ENCODE results near the gene ZBTB42. TPM values are rescaled to one million over a fixed set of nuclear protein-coding genes. Genes with fewer than 3 reads are reported as not detected.

ZBTB42 gene
- total RNA-seq, 1 experiment from 2014 or later: 16.5 TPM

- TF ChIP-seq CTCF (IDR thresholded peaks at IDR 0.05) (no peak), SIN3A (IDR thresholded peaks at IDR 0.05; ENCODE audit: borderline replicate concordance, insufficient read depth, low read depth, low read length) (no peak)
- DNase-seq (ENCODE audit: low read depth, low spot score) (no peak), ATAC-seq (no peak)
- no peak overlapping the region for H3K4me3 ChIP-seq (ENCODE audit: low read depth in 2 of 2, low read length in 2 of 2)
- POLR2A ChIA-PET: no interaction called here
- H3K9me3 ChIP-seq (ENCODE audit: control insufficient read depth, insufficient read depth, low read depth, low read length): no peaks in the 10 kb centered on the region
- H3K27me3 ChIP-seq (ENCODE audit: control insufficient read depth, insufficient read depth, low read length): no peaks in the 10 kb centered on the region
- H3K4me1 ChIP-seq (ENCODE audit: control insufficient read depth, insufficient read depth, low read length): no peaks in the 10 kb centered on the region
- H3K27ac ChIP-seq (ENCODE audit: low read length): no peak overlapping the region
- CTCF ChIA-PET: interaction anchor here (1.1 kb wide), 1 partner anchor 10 kb away, joined by 3 read pairs; no protein-coding TSS in a partner anchor
- no TSS peak for BruUV-seq (replicated peaks)
- H3K36me3 ChIP-seq (ENCODE audit: control insufficient read depth, insufficient read depth, low read length): no peaks in the 10 kb centered on the region; the same call in 1 of the 2 replicates
- in situ Hi-C loops (cut with HindIII; ENCODE audit: low pct_unique_long_range_greater_than_20kb, low sequenced_read_pairs): no loop called here
- intact Hi-C loops (cut with micrococcal nuclease; ENCODE audit: unreplicated experiment): no loop called here
Measured at GRCh38 chr14:104780513-104781030, 20.3 kb upstream of the ZBTB42 start.

GRCh38 chr14:104781271-104782077, 19.4 kb upstream of the ZBTB42 start:
- intact Hi-C loops (cut with micrococcal nuclease; ENCODE audit: unreplicated experiment) (no loop called here), in situ Hi-C loops (cut with HindIII; ENCODE audit: low pct_unique_long_range_greater_than_20kb, low sequenced_read_pairs) (no loop called here)
- Histone ChIP-seq H3K4me3 (ENCODE audit: low read depth in 2 of 2, low read length in 2 of 2) (no peak overlapping the region), H3K4me1 (ENCODE audit: control insufficient read depth, insufficient read depth, low read length) (no peaks in the 10 kb centered on the region), H3K36me3 (ENCODE audit: control insufficient read depth, insufficient read depth, low read length) (no peaks in the 10 kb centered on the region; the same call in 1 of the 2 replicates), H3K27ac (ENCODE audit: low read length) (no peak overlapping the region), H3K9me3 (ENCODE audit: control insufficient read depth, insufficient read depth, low read depth, low read length) (no peaks in the 10 kb centered on the region), H3K27me3 (ENCODE audit: control insufficient read depth, insufficient read depth, low read length) (no peaks in the 10 kb centered on the region)
- DNase-seq (ENCODE audit: low read depth, low spot score): no peak
- ChIA-PET POLR2A (no interaction called here), CTCF (interaction anchor here (1.0 kb wide), 1 partner anchor 39 kb away, joined by 4 read pairs; no protein-coding TSS in a partner anchor)
- no TSS peak for BruUV-seq (replicated peaks)
- no peak for TF ChIP-seq CTCF (IDR thresholded peaks at IDR 0.05)
- no peak for TF ChIP-seq TCF7L2 (IDR thresholded peaks at IDR 0.05; ENCODE audit: low read depth, low read length)
- TF ChIP-seq POLR2AphosphoS5 (IDR thresholded peaks at IDR 0.05; ENCODE audit: low read depth, low read length): no peak
- TF ChIP-seq REST (IDR thresholded peaks at IDR 0.05; ENCODE audit: insufficient read depth in 1 of 2, low read depth in 2 of 2, low read length in 1 of 2): no peak
- no peak for ATAC-seq
